Measurements from ENCODE around the gene FGF1.
A peak's percentile ranks its signal among the peaks of the same experiment; 100 is the strongest.
"Not testable (repeated sequence)": the region's sequence is repeated elsewhere in the genome, so short reads cannot be mapped to it uniquely, and the experiment has no call there.

FGF1 gene

GRCh38 chr5:142664636-142665035 is 21.3 kb downstream of the FGF1 start:
- no peak for DNase-seq

GRCh38 chr5:142664067-142664466 is 21.8 kb downstream of the FGF1 start:
- DNase-seq, result no peak

- no peak for DNase-seq
These were observed 22.6 kb downstream of the FGF1 start for GRCh38 chr5:142663246-142663645.

GRCh38 chr5:142661957-142662356 is 23.9 kb downstream of the FGF1 start:
- no peak for DNase-seq

- DNase-seq, result no peak
These were observed 24.7 kb downstream of the FGF1 start for GRCh38 chr5:142661143-142661542.

GRCh38 chr5:142660731-142661130 is 25.2 kb downstream of the FGF1 start:
- DNase-seq, result no peak

- no peak for DNase-seq
These were observed 25.7 kb downstream of the FGF1 start for GRCh38 chr5:142660196-142660595.

- no peak for DNase-seq
These were observed 26.5 kb downstream of the FGF1 start for GRCh38 chr5:142659405-142659804.

GRCh38 chr5:142658278-142658677 is 27.6 kb downstream of the FGF1 start:
- DNase-seq, result no peak

GRCh38 chr5:142657446-142657845 is 28.4 kb downstream of the FGF1 start:
- DNase-seq, result no peak

GRCh38 chr5:142655339-142656267 is 30.3 kb downstream of the FGF1 start:
- DNase-seq, result peak; percentile 68

GRCh38 chr5:142654578-142655058 is 31.3 kb downstream of the FGF1 start:
- DNase-seq, result no peak

- DNase-seq, result no peak
These were observed 32.6 kb downstream of the FGF1 start for GRCh38 chr5:142653321-142653720.

GRCh38 chr5:142652563-142652962 is 33.3 kb downstream of the FGF1 start:
- DNase-seq, result no peak

GRCh38 chr5:142650881-142651280 is 35.0 kb downstream of the FGF1 start:
- DNase-seq, result no peak

GRCh38 chr5:142650060-142650459 is 35.8 kb downstream of the FGF1 start:
- DNase-seq, result no peak

- not testable (repeated sequence) for DNase-seq
These were observed 37.8 kb downstream of the FGF1 start for GRCh38 chr5:142648108-142648507.

- no peak for DNase-seq
These were observed 40.4 kb downstream of the FGF1 start for GRCh38 chr5:142645456-142645855.

GRCh38 chr5:142644640-142645361 is 41.1 kb downstream of the FGF1 start:
- DNase-seq, result no peak

- DNase-seq, result no peak
These were observed 41.8 kb downstream of the FGF1 start for GRCh38 chr5:142644127-142644526.

- DNase-seq, result no peak
These were observed 42.3 kb downstream of the FGF1 start for GRCh38 chr5:142643634-142644033.

GRCh38 chr5:142642427-142642826 is 43.5 kb downstream of the FGF1 start:
- DNase-seq, result no peak

GRCh38 chr5:142641711-142642110 is 44.2 kb downstream of the FGF1 start:
- DNase-seq, result no peak

Data from NCI-H774 (cell line).